Measurements from ENCODE around the gene RAE1.

The RAE1 gene

DNA sequence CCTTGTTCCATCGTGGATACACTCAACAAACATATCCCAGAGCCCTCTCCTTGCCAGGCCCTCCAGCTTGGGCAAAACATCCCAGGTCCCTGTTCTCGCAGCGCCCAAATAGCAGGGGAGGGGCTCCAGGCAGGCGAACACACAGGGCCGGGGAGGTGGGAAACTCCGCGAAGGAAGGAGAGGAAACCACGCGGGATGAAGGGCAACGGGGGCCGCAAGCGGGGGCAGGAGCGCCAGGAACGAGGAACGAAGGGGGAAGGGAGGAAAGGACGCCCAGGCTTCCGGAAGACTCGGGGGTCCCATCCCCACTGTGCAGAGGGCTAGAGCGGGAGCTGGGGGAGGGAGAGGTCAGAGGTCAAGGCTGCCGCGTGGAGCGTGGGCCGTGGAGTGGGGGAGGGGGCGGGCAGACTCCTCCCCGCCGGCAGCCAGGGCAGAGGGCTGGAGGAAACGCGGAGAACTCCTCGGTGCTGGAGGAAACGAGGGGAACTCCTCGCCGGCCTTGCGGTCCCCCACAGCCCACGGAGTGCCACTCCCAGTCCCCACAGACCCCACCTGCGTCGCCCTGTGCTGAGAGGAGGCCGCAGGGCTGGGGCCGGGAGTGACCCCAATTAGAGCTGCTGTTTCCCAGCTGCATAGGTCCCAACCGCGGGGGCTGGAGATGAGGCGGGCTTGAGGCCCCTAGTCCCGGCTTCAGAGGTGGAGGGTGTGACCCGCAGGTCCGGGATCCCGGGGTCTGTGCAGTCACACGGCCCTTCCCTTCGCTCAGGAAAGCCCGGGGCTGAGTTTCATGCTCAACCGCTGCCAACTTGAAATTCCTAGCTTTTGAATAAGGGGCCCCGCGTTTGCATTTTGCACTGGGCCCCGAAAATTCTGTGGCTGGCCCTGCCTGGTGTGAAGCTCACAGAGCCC lies 38.9 kb downstream of the RAE1 start:
- Histone ChIP-seq H3K9me3 (ENCODE audit: insufficient read depth, low read depth, low read length) (no peaks in the 10 kb centered on the region), H2AFZ (ENCODE audit: low read length) (peak overlapping the region; percentile 72; the same call in 1 of the 2 replicates), H3K4me3 (ENCODE audit: low read length, poor library complexity, severe bottlenecking) (peak overlapping the region; percentile 73), H3K4me1 (ENCODE audit: insufficient read depth, low read length, poor library complexity, severe bottlenecking) (peaks cover 40% of the 10 kb centered on the region), H3K4me2 (ENCODE audit: low read depth, low read length, poor library complexity, severe bottlenecking) (peak overlapping the region; percentile 89), H3F3A (ENCODE audit: low read depth) (no peaks in the 10 kb centered on the region), H3K27me3 (ENCODE audit: insufficient read depth, low read length, poor library complexity, severe bottlenecking) (no peaks in the 10 kb centered on the region), H3K9me2 (replicated peaks; ENCODE audit: low read depth, low read length) (no peaks in the 10 kb centered on the region), H3K36me3 (ENCODE audit: insufficient read depth, low read length) (peaks cover 8% of the 10 kb centered on the region; the same call in 1 of the 2 replicates), H3K79me2 (ENCODE audit: insufficient read depth, low read length) (peaks cover 34% of the 10 kb centered on the region), H3K9ac (ENCODE audit: low read depth, low read length, poor library complexity, severe bottlenecking) (peak overlapping the region; percentile 84), H4K20me1 (ENCODE audit: insufficient read depth, low read length, poor library complexity, severe bottlenecking) (peaks cover 33% of the 10 kb centered on the region)
- TF ChIP-seq EZH2phosphoT487 (IDR thresholded peaks at IDR 0.05; ENCODE audit: borderline replicate concordance) (no peak), CTCF (conservative IDR thresholded peaks at IDR 0.05; ENCODE audit: low read length) (no peak)

GRCh38 chr20:57390604-57391438 lies 39.8 kb downstream of the RAE1 start, which contains the start of gene RBM38:
RBM38 (plus strand) TSS chr20:57391396; CDS start chr20:57391582, 186 bp downstream.
- Histone ChIP-seq H3K36me3 (ENCODE audit: insufficient read depth, low read length) (peaks cover 9% of the 10 kb centered on the region; the same call in 1 of the 2 replicates), H3K9me2 (replicated peaks; ENCODE audit: low read depth, low read length) (no peaks in the 10 kb centered on the region), H3K9me3 (ENCODE audit: insufficient read depth, low read depth, low read length) (no peaks in the 10 kb centered on the region), H3K79me2 (ENCODE audit: insufficient read depth, low read length) (peaks cover 43% of the 10 kb centered on the region), H3K4me3 (ENCODE audit: low read length, poor library complexity, severe bottlenecking) (peak within 1 kb of the TSS; percentile 87), H3K27me3 (ENCODE audit: insufficient read depth, low read length, poor library complexity, severe bottlenecking) (no peaks in the 10 kb centered on the region), H3K4me2 (ENCODE audit: low read depth, low read length, poor library complexity, severe bottlenecking) (peak within 1 kb of the TSS; percentile 98), H2AFZ (ENCODE audit: low read length) (peak within 1 kb of the TSS; percentile 72), H3K4me1 (ENCODE audit: insufficient read depth, low read length, poor library complexity, severe bottlenecking) (peaks cover 40% of the 10 kb centered on the region), H3K9ac (ENCODE audit: low read depth, low read length, poor library complexity, severe bottlenecking) (peak within 1 kb of the TSS; percentile 87), H3F3A (ENCODE audit: low read depth) (no peaks in the 10 kb centered on the region), H4K20me1 (ENCODE audit: insufficient read depth, low read length, poor library complexity, severe bottlenecking) (peaks cover 41% of the 10 kb centered on the region)
- TF ChIP-seq CTCF (conservative IDR thresholded peaks at IDR 0.05; ENCODE audit: low read length) (no peak), EZH2phosphoT487 (IDR thresholded peaks at IDR 0.05; ENCODE audit: borderline replicate concordance) (no peak)

DNA sequence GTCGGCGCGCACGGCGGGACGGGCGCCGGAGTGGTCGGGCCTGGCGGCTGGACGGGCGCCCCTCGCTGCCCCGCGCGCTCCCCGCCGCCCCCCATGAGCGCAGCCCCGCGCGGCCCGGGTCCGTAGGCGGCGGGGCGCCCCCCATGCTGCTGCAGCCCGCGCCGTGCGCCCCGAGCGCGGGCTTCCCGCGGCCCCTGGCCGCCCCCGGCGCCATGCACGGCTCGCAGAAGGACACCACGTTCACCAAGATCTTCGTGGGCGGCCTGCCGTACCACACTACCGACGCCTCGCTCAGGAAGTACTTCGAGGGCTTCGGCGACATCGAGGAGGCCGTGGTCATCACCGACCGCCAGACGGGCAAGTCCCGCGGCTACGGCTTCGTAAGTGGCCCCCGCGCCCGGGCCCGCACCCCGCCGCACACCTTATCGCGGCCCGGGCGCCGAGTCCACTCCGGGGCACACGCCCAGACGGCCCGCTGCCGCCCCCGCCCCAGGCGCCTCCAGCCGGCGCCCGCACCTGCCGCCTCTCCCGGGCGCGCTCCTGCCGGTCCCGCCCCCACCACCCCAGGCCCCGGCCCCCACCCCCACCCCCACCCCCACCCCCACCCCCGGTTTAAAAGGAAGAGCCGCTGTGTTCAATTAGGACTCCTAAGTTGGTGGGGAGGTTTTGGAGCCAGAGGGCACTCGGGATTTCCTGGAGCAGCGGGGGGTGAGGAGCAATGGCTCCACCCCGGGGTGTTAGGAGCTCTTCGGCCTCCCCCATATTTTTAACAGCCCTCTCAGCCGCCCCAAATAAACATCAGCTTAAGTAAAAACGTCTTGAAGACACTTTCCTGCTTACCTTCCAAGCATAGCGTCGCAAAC lies 40.6 kb downstream of the RAE1 start:
- no peaks in the 10 kb centered on the region for H3F3A ChIP-seq (ENCODE audit: low read depth)
- H3K79me2 ChIP-seq (ENCODE audit: insufficient read depth, low read length): peaks cover 52% of the 10 kb centered on the region
- peaks cover 41% of the 10 kb centered on the region for H3K4me1 ChIP-seq (ENCODE audit: insufficient read depth, low read length, poor library complexity, severe bottlenecking)

More for the DNA sequence above, 40.6 kb downstream of the RAE1 start:
- peak overlapping the region; percentile 98 for H3K4me2 ChIP-seq (ENCODE audit: low read depth, low read length, poor library complexity, severe bottlenecking)
- H3K4me3 ChIP-seq (ENCODE audit: low read length, poor library complexity, severe bottlenecking): peak overlapping the region; percentile 87
- no peaks in the 10 kb centered on the region for H3K9me3 ChIP-seq (ENCODE audit: insufficient read depth, low read depth, low read length)
- peak overlapping the region; percentile 87 for H3K9ac ChIP-seq (ENCODE audit: low read depth, low read length, poor library complexity, severe bottlenecking)
- H4K20me1 ChIP-seq (ENCODE audit: insufficient read depth, low read length, poor library complexity, severe bottlenecking): peaks cover 50% of the 10 kb centered on the region
- H3K36me3 ChIP-seq (ENCODE audit: insufficient read depth, low read length): peaks cover 18% of the 10 kb centered on the region; the same call in 1 of the 2 replicates
- TF ChIP-seq CTCF (conservative IDR thresholded peaks at IDR 0.05; ENCODE audit: low read length): no peak
- TF ChIP-seq EZH2phosphoT487 (IDR thresholded peaks at IDR 0.05; ENCODE audit: borderline replicate concordance): no peak
- no peaks in the 10 kb centered on the region for H3K9me2 ChIP-seq (replicated peaks; ENCODE audit: low read depth, low read length)
- no peak overlapping the region for H2AFZ ChIP-seq (ENCODE audit: low read length)
- no peaks in the 10 kb centered on the region for H3K27me3 ChIP-seq (ENCODE audit: insufficient read depth, low read length, poor library complexity, severe bottlenecking)
